ENCODE data around the gene AFF1.
"Not testable (repeated sequence)": the region's sequence is repeated elsewhere in the genome, so short reads cannot be mapped to it uniquely, and the experiment has no call there.

The AFF1 gene

GRCh38 chr4:87032884-87033533, 98.2 kb downstream of the AFF1 start:
- DNase-seq (ENCODE audit: insufficient read length, low spot score) (no peak), FAIRE-seq (peak; percentile 43)

GRCh38 chr4:87033902-87034301, 99.1 kb downstream of the AFF1 start:
- FAIRE-seq, result no peak
- TF ChIP-seq POLR2A (IDR thresholded peaks at IDR 0.05; ENCODE audit: low read depth, low read length), result no peak
- no peak for DNase-seq (ENCODE audit: insufficient read length, low spot score)

More at GRCh38 chr4:87032884-87033533, 98.2 kb downstream of the AFF1 start:
- no peak for TF ChIP-seq POLR2A (IDR thresholded peaks at IDR 0.05; ENCODE audit: low read depth, low read length)

- FAIRE-seq (no peak), DNase-seq (ENCODE audit: insufficient read length, low spot score) (no peak)
These were observed 99.7 kb downstream of the AFF1 start for GRCh38 chr4:87034527-87034926.

GRCh38 chr4:87035881-87036509, 101.2 kb downstream of the AFF1 start:
- no peak for TF ChIP-seq POLR2A (IDR thresholded peaks at IDR 0.05; ENCODE audit: low read depth, low read length)
- FAIRE-seq, result no peak

More at GRCh38 chr4:87034527-87034926, 99.7 kb downstream of the AFF1 start:
- TF ChIP-seq POLR2A (IDR thresholded peaks at IDR 0.05; ENCODE audit: low read depth, low read length), result no peak

GRCh38 chr4:87036713-87037112, 101.9 kb downstream of the AFF1 start:
- TF ChIP-seq POLR2A (IDR thresholded peaks at IDR 0.05; ENCODE audit: low read depth, low read length), result no peak
- no peak for FAIRE-seq

More at GRCh38 chr4:87035881-87036509, 101.2 kb downstream of the AFF1 start:
- DNase-seq (ENCODE audit: insufficient read length, low spot score), result no peak

GRCh38 chr4:87037171-87037570, 102.4 kb downstream of the AFF1 start:
- not testable (repeated sequence) for FAIRE-seq; DNase-seq (ENCODE audit: insufficient read length, low spot score)

More at GRCh38 chr4:87036713-87037112, 101.9 kb downstream of the AFF1 start:
- DNase-seq (ENCODE audit: insufficient read length, low spot score), result no peak

- DNase-seq (ENCODE audit: insufficient read length, low spot score) (no peak), FAIRE-seq (no peak)
- no peak for TF ChIP-seq POLR2A (IDR thresholded peaks at IDR 0.05; ENCODE audit: low read depth, low read length)
These were observed 103.0 kb downstream of the AFF1 start for GRCh38 chr4:87037671-87038334.

- TF ChIP-seq POLR2A (IDR thresholded peaks at IDR 0.05; ENCODE audit: low read depth, low read length), result no peak
- FAIRE-seq (peak; percentile 97), DNase-seq (ENCODE audit: insufficient read length, low spot score) (peak; percentile 60)
These were observed 104.2 kb downstream of the AFF1 start for GRCh38 chr4:87038837-87039615.

- no peak for FAIRE-seq
- no peak for DNase-seq (ENCODE audit: insufficient read length, low spot score)
- TF ChIP-seq POLR2A (IDR thresholded peaks at IDR 0.05; ENCODE audit: low read depth, low read length), result no peak
These were observed 106.3 kb downstream of the AFF1 start for GRCh38 chr4:87041141-87041540.

GRCh38 chr4:87042221-87042620, 107.4 kb downstream of the AFF1 start:
- DNase-seq (ENCODE audit: insufficient read length, low spot score) (no peak), FAIRE-seq (no peak)
- TF ChIP-seq POLR2A (IDR thresholded peaks at IDR 0.05; ENCODE audit: low read depth, low read length), result no peak

GRCh38 chr4:87042986-87043820, 108.4 kb downstream of the AFF1 start:
- DNase-seq (ENCODE audit: insufficient read length, low spot score), result no peak
- FAIRE-seq, result no peak
- TF ChIP-seq POLR2A (IDR thresholded peaks at IDR 0.05; ENCODE audit: low read depth, low read length), result no peak

GRCh38 chr4:87044511-87045233, 109.9 kb downstream of the AFF1 start:
- TF ChIP-seq POLR2A (IDR thresholded peaks at IDR 0.05; ENCODE audit: low read depth, low read length), result no peak
- DNase-seq (ENCODE audit: insufficient read length, low spot score) (no peak), FAIRE-seq (no peak)

- no peak for DNase-seq (ENCODE audit: insufficient read length, low spot score)
- FAIRE-seq, result no peak
- no peak for TF ChIP-seq POLR2A (IDR thresholded peaks at IDR 0.05; ENCODE audit: low read depth, low read length)
These were observed 110.4 kb downstream of the AFF1 start for GRCh38 chr4:87045234-87045558.

Measured in H54 (cell line).